HG03442 (cell line): ENCODE data around the gene TMEM129.
A peak's percentile ranks its signal among the peaks of the same experiment; 100 is the strongest.

Source experiments
- ATAC-seq: cut with Tn5 transposase; IDR thresholded peaks from one replicate; pipeline ENCODE4 v1.9.1; 2021; ENCODE audit warnings: mild to moderate bottlenecking, moderate library complexity; ENCODE audit not compliant: unreplicated experiment

The TMEM129 gene

DNA sequence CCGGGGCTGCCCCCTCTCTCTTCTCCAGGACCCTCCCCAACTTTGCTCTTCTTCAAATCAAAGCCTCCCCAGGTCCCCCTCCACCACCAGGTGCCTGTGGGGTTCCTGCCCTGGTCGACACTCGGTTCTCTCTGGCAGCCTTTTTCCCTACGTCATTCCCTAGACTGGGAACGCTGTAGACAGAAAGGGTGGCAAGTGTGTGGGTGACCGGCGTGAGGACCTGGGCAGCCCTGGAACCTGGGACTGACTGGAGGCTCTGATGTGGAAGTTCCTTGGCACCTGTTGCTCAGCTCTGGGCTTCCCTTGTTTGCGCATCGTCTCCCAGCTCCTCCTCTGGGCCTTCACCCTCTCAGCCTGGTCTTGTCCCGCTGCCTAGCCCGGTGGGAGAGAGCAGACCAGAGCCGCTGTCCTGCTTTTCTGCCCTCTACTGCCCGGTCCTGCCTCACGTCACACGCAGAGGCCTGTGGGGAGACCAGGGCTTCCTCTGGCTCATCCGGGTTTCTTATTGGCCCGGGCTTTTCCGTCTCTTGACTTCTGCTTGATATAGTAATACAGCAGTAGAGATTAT is 1.5 kb upstream of the TMEM129 start:
- ATAC-seq = no peak

GRCh38 chr4:1721666-1722550 is 785 bp upstream of the TMEM129 start:
- ATAC-seq = no peak

- peak; percentile 11 for ATAC-seq
Measured at GRCh38 chr4:1720163-1720983, 750 bp downstream of the TMEM129 start.

DNA sequence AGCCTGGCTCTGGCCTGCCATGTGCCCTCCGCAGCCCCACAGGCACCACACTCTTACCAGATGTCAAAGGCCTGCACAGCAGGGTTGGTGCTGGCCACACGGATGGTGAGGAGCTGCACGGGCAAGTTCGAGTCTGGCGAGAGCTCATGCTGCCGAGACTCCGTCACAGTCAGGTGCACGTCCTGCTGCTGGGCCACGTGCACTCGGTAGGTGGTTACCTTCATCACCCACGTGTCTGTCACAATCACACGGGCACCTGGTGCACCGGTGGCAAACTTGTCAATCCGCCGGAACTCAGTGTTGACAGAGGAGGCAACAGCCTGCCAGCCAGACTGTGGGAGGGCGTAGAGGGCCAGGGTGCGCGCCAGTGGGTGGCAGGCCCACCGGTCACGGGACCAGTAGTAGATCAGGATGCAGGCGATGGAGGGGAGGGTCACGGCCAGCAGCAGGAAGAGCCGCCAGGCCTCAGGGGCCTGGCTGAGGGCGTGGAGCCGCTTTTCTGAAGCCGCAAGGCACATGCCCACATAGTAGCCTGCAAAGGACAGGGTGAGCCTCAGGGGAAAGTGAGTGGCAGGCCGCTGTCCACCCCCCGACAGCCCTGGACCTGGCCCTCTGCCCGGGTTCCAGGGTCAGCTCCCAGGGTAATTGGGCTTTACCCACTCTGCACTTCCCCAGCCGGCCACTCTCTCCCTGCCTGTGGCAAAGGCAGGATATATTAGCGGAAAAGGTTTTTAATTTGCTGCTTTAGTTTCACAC is 2.9 kb downstream of the TMEM129 start:
- no peak for ATAC-seq

DNA sequence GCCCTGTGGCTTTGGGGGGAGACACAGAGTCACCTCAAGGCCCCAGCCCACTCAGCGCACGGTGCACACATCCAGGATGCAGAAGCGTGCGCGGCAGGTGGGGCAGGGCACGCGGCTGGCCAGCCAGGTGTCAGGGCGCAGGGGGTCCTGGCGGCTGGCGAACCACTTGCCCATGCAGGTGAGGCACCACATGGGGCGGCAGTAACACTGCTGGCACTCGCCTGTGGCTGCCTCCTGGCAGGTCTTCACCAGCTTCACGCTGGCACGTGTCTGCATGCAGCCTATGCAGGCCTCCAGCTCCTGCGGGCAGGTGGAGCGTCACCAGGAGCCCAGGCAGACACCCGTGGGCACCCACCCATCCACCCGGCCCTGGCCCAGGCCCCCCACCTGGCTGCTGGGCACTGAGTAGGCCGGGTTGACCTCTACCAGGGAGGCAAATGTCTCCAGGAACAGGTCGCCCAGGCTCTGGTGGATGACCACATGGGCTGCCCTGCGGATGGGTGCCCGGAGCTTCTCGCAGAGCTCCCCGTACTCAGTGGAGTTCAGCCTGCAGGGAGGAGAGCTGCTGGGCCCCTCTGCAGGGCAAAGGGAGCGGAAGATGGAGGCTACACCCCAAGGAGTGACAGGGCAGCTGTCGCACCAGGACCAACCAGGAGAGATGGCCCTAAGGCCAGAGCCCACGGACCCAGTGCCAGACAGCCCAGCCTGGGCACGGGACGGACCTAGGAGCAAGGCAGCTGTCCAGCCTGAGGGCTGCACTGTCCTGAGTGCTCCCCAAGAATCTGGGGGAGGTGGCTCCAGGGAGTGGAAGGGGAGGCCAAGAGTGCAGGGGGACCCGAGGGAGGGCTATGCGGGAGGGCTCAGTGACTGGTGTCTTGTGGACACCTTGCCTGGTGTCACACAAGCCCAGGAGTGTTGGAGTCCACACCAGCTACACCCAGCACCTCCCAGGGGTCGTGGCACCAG is 3.7 kb downstream of the TMEM129 start:
- ATAC-seq = no peak

DNA sequence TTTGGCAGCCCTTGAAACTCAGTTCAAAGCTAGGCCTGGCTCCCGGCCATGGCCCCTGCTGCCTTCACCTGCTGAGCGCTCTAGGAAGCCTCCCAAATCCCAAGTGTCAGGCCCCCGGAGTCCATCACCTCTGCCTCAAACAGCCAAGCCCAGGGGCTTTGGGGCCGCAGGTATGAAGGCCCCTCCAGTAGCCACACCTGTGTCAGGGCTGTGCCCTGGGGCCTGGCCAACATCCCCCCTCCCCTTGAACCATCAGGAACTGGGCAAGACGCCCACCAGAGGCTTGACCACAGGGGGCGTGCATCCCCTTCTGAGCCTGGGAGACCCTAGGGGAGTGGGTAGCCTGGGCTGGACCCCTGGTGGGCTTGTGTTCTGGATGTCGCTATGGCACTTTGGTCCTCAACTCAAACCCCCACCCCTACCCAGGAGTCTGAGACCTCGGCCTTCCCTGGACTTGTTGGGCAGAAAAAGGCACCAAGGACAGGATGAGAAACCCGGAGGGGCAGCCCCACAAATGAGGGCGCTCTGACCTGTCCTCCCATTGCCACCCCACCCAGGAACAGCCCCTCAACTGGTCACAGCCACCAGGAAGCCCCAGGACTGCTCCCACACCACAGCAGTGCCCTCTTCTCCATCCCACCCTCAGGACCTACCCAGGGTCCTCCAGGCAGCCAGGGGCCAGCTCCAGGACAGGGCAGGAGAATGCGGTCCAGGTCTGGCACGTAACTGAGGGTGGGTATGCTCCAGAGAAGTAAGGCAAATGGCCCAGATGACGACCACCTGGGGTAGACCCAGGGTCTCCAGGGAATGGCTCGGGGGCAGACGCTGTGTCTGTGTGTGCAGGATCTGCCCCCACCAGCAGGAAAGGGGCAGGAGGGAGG is 4.8 kb downstream of the TMEM129 start:
- no peak for ATAC-seq

DNA sequence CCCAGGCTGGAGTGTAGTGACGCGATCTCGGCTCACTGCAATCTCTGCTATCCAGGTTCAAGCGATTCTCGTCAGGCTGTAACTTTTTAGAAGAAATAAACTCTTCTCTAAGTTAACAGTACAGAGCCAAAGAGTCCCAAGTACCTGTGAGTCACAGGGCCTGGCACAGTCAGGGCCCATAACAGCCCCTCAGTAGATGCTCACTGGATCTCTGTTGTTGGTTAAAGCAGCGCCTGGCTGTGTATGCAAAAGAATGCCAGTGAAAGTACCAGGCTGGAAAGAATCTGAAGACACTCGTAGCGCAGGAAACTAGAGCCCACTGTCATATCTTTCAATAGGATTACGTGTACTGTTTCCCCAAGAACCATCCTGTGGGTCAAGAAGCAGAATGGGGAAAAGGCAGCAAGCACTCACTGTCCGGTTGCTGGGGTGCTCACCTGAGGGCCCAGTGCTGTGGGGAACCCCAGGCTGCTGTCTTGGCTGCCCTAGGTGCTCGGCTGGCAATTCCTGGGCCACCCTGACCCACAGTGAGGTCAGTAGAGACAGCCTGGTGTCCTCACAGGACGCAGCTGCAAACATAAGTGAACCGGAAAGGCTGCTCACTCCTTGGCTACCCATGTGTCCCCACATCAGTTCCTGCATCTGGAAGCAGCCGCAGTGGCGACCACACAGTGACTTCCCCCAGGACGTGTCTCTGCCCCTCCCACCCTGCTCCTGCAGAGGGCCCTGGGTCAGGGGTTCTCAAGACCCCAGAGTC is 5.9 kb downstream of the TMEM129 start:
- no peak for ATAC-seq

DNA sequence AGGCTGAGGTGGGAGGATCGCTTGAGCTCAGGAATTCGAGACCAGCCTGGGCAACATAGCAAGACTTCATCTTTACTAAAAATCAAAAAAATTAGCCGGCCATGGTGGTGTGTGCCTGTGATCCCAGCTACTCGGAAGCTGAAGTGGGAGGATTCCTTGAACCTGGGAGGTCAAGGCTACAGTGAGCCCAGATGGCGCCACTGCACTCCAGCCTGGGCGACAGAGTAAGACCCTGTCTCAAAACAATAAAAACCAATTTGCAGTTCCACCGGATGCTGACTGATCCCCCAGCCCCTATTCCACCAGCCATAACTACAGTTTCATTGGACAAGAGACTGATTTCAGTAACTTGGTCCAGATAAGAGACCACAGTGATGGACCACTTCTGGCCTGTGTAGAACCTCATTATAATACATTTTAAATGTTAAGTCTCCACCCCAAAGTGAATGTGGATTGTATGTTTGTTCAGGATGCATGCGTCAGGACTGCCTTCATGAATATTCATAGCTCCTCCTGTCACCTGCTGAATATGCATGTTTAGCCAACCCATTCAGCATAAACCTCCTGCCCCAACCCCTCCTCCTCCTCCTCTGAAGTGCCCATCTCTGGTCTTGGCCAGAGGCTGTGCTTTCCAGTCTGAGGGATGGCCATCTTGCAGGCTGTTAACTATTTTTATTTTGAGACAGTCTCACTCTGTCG is 6.7 kb downstream of the TMEM129 start:
- ATAC-seq = no peak

- ATAC-seq = no peak
Measured at GRCh38 chr4:1713003-1713851, 7.9 kb downstream of the TMEM129 start.

DNA sequence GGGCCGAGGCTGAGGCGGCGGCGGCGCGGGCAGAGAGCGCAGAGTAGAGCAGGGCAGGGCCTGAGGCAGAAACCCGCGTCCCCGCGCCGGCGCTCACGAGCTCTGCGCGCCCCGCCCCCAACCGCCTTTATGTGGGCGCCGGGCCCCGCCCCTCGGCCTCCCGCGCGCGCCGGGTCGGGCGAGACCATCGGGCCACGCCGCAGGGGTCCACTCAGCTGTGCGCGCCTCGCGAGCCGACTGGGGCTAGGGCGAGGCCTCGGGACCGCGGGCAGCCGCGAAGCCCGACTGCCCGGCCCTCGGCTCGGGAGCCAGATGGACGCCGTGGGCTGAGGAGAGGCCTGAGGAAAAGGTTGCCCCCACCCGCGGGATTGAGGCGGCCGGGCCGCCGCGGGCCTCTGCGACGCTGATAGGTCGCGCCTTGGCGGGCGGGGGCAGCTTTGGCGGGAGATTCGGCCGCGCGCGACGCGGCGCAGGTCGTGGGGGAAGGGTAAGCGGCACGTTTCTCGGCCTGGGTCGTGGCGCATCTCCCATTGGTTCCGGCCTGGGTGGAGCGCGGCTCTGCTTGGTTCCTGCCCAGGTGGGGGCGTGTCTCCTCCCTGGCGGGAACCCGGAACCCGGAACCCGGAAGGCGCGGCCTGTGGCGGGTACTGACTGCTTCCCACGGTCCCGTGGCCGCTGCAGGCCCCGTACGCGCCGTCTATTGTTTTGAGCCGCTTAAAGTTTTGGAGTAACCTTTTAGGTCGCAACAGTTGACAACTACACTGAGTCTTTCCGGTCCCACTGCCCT is 8.7 kb downstream of the TMEM129 start, which contains the start of gene SLBP:
SLBP (minus strand) TSS at position 104 of the 787 bp plus-strand sequence. CDS start 131 bp downstream, outside the sequence.
- peak; percentile 73 for ATAC-seq

- peak; percentile 9 for ATAC-seq
Measured at GRCh38 chr4:1711571-1712215, 9.4 kb downstream of the TMEM129 start.

DNA sequence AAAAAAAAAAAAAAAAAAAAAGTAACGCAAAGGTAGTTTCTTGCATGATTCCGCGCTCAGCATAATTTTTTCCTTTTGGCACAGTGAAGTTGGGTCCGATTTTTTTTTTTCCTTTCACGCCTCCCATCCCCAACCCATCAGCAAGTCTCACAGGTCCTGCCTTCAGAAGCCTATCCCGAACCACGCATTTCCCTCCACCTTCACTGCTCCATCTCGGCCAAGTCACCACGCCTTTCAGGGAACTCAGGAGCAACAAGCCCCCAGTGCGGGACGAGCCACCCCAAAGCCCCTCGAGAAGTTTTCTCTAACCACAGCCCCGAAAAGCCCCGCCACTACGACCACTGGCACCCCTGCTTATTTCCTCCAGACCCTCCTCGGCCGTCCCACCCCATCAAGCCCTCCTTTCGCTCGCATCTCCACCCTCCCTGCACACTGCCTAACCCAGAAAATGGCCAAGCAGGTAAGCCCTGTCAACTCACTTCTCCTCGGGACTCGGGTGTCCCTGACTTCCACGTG is 10.0 kb downstream of the TMEM129 start:
- ATAC-seq = no peak

GRCh38 chr4:1708581-1708980 is 12.5 kb downstream of the TMEM129 start:
- no peak for ATAC-seq

DNA sequence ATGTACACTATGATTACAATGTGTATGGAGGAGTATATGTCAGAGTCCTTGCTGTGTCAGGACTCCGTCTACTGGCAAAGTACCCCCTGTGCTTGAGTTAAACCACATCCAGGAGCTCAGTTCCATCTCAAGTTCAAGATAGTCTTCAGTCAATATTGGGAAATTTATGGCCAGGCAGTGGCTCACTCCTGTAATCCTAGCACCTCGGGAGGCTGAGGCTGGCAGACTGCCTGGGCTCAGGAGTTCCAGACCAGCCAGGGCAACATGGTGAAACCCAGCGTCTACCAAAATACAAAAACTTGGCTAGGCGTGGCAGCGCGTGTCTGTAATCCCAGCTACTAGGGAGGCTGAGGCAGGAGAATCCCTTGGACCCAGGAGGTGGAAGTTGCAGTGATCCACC is 14.8 kb downstream of the TMEM129 start:
- no peak for ATAC-seq

GRCh38 chr4:1705732-1706131 is 15.4 kb downstream of the TMEM129 start:
- no peak for ATAC-seq
